HepG2 (cell line): ENCODE data around the gene TBC1D19. TPM values are rescaled to one million over a fixed set of nuclear protein-coding genes. Genes with fewer than 3 reads are reported as not detected.

ENCODE experiments used
- ARID2 ChIP-seq: sonication (generic); formaldehyde crosslinking; IDR thresholded peaks from 2 replicates; pipeline ENCODE4 v1.8.1; 2022; ENCODE audit warnings: mild to moderate bottlenecking, missing genetic modification reagents, borderline replicate concordance
- HES4 ChIP-seq: sonication (generic); formaldehyde crosslinking; IDR thresholded peaks from 2 replicates; pipeline ENCODE4 v1.9.0; 2021; ENCODE audit warnings: mild to moderate bottlenecking, missing genetic modification reagents, borderline replicate concordance
- HIVEP1 ChIP-seq: sonication (generic); formaldehyde crosslinking; IDR thresholded peaks from 2 replicates; pipeline ENCODE4 v1.4.0; 2020; ENCODE audit warnings: mild to moderate bottlenecking, missing genetic modification reagents
- HOXA5 ChIP-seq: sonication (generic); formaldehyde crosslinking; IDR thresholded peaks from 2 replicates; pipeline ENCODE4 v1.4.0; 2020; ENCODE audit warnings: missing genetic modification reagents
- IKZF1 ChIP-seq: fragments of 450-650 bp; IDR thresholded peaks from 2 replicates; pipeline ENCODE4 v1.7.1; 2016
- MED13 ChIP-seq: sonication (generic); formaldehyde crosslinking; IDR thresholded peaks from 2 replicates; pipeline ENCODE4 v1.5.0; 2020; ENCODE audit warnings: missing genetic modification reagents
- MEF2D ChIP-seq: sonication (generic); formaldehyde crosslinking; IDR thresholded peaks from 2 replicates; pipeline ENCODE4 v1.5.1; 2020; ENCODE audit warnings: mild to moderate bottlenecking, missing genetic modification reagents
- NFE2 ChIP-seq: sonication (generic); formaldehyde crosslinking; IDR thresholded peaks from 2 replicates; pipeline ENCODE4 v1.4.0; 2020; ENCODE audit warnings: missing genetic modification reagents
- PAWR ChIP-seq: sonication (generic); formaldehyde crosslinking; IDR thresholded peaks from 2 replicates; pipeline ENCODE4 v1.4.0; 2020; ENCODE audit warnings: missing genetic modification reagents, mild to moderate bottlenecking, borderline replicate concordance
- PRMT3 ChIP-seq: sonication (generic); formaldehyde crosslinking; IDR thresholded peaks from 2 replicates; pipeline ENCODE4 v1.8.1; 2022; ENCODE audit warnings: low read depth, mild to moderate bottlenecking, moderate library complexity, missing genetic modification reagents, borderline replicate concordance
- PRPF4 ChIP-seq: fragments of 200-400 bp; formaldehyde crosslinking; IDR thresholded peaks from 2 replicates; pipeline ENCODE4 v1.6.1; 2016; ENCODE audit warnings: low read length, low read depth; ENCODE audit not compliant: poor library complexity, severe bottlenecking
- SOX5 ChIP-seq: IDR thresholded peaks from 2 replicates; pipeline ENCODE4 v1.6.1; 2016; ENCODE audit warnings: borderline replicate concordance
- ZFP36 ChIP-seq: fragments of 150-350 bp; IDR thresholded peaks from 2 replicates; pipeline ENCODE4 v1.6.1; 2018; ENCODE audit warnings: borderline replicate concordance, low read length, low read depth; ENCODE audit not compliant: partially characterized antibody
- ZNF17 ChIP-seq: sonication (generic); formaldehyde crosslinking; IDR thresholded peaks from 2 replicates; pipeline ENCODE4 v1.5.0; 2020; ENCODE audit warnings: mild to moderate bottlenecking, missing genetic modification reagents
- ZNF558 ChIP-seq: sonication (generic); formaldehyde crosslinking; IDR thresholded peaks from 2 replicates; pipeline ENCODE4 v1.9.0; 2022; ENCODE audit warnings: mild to moderate bottlenecking, missing genetic modification reagents, borderline replicate concordance
- ZNF777 ChIP-seq: sonication (generic); formaldehyde crosslinking; IDR thresholded peaks from 2 replicates; pipeline ENCODE4 v1.4.0; 2020; ENCODE audit warnings: missing genetic modification reagents
- polyA plus RNA-seq, 8 experiments: library from polyadenylated mRNA; depleted of rRNA in 3 of 8; stranded (reverse) in 7 of 8; unstranded in 1 of 8; fragments of >200 nt; fragmentation: Illumina TruSeq in 4 of 8; extraction: Trizol in 4 of 8; gene quantifications; 2 replicates each; pipeline versions ENCODE4 v1.2.1 to v1.2.3, GENCODE V29; 2011 to 2016; ENCODE audit warnings: low read depth in 4 of 8, missing spikeins in 1 of 8, mixed read lengths in 1 of 8; ENCODE audit not compliant: insufficient read depth in 1 of 8
- total RNA-seq, 5 experiments: library from RNA; depleted of rRNA; stranded (reverse); fragments of >200 nt; fragmentation: Illumina TruSeq; extraction: Trizol; gene quantifications; 2 replicates each; pipeline ENCODE4 v1.2.3, GENCODE V29; 2016; ENCODE audit warnings: low read depth in 1 of 5
- TF ChIP-seq, protein P1 (sequence below): sonication (generic); formaldehyde crosslinking; IDR thresholded peaks from 2 replicates; pipeline ENCODE4 v1.5.0; 2020; ENCODE audit warnings: mild to moderate bottlenecking, low read depth, missing genetic modification reagents, borderline replicate concordance
- TF ChIP-seq, protein P2 (sequence below), 2 experiments: sonication (generic) in 1 of 2; formaldehyde crosslinking in 1 of 2; IDR thresholded peaks; 2 replicates each; pipeline versions ENCODE4 v1.5.1 to v1.6.1; 2011 to 2020; ENCODE audit warnings: borderline replicate concordance in 1 of 2, low read depth in 1 of 2, low read length in 1 of 2, mild to moderate bottlenecking in 1 of 2, missing genetic modification reagents in 1 of 2, moderate library complexity in 1 of 2
- TF ChIP-seq, protein P3 (sequence below): sonication (generic); formaldehyde crosslinking; IDR thresholded peaks from 2 replicates; pipeline ENCODE4 v1.4.0; 2020; ENCODE audit warnings: low read depth, mild to moderate bottlenecking, missing genetic modification reagents
- TF ChIP-seq, protein P4 (sequence below): sonication (generic); formaldehyde crosslinking; IDR thresholded peaks from 2 replicates; pipeline ENCODE4 v1.4.0; 2020; ENCODE audit warnings: missing genetic modification reagents
- TF ChIP-seq, protein P5 (sequence below): sonication (generic); formaldehyde crosslinking; IDR thresholded peaks from 2 replicates; pipeline ENCODE4 v1.5.1; 2020; ENCODE audit warnings: mild to moderate bottlenecking, moderate library complexity, missing genetic modification reagents

The TBC1D19 gene
- total and polyA plus RNA-seq, 2 of the 13 experiments (the other 11 are each of a cell fraction or from before 2014, with no cell fraction given) = 1.6 to 3.5 TPM

DNA sequence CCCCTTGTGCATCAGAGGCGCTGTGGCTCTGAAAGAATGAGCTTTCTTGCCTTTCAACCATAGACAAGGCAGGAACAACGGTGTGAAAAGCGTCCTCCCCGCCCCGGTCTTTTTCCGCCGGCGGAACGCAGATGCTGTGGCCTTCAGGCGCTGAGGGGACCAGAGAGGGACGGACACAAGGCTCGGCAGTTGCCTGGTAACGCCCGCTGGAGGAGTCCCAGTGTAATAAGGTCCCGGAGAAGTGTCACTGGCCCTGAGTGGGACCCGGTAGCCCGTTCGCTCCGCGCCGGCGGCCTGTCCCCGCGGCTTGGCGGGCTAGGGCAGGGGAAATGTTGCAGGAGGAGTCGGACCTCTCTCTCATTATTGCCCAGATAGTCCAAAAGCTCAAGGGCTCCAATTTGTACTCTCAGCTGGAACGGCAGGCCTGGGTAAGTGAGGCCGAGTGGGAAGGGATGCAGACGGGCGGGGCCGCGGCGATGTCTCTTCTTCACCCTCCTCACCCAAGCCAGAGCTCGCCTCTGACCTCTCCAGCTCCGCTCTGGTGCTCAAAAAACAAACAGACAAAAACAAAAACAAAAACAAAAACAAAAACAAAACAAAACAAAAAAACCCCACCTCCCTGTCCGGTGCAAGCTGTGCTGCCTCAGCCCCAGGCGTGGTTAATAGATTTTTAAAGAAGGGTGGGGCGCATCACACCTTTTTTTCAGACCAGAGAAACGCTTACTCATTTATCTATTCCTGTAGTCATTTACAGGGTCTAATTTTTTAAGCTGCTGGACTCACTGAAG lies at the start of gene TBC1D19 (continued):
- TF ChIP-seq, protein P1, sequence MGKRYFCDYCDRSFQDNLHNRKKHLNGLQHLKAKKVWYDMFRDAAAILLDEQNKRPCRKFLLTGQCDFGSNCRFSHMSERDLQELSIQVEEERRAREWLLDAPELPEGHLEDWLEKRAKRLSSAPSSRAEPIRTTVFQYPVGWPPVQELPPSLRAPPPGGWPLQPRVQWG (CRISPR knock-in tag) = no peak
- TF ChIP-seq, protein P2, sequence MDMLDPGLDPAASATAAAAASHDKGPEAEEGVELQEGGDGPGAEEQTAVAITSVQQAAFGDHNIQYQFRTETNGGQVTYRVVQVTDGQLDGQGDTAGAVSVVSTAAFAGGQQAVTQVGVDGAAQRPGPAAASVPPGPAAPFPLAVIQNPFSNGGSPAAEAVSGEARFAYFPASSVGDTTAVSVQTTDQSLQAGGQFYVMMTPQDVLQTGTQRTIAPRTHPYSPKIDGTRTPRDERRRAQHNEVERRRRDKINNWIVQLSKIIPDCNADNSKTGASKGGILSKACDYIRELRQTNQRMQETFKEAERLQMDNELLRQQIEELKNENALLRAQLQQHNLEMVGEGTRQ (IDR thresholded peaks at IDR 0.05; ENCODE audit: low read depth, low read length) = no peak
- TF ChIP-seq, protein P2 (CRISPR knock-in tag; IDR thresholded peaks at IDR 0.05; ENCODE audit: borderline replicate concordance) = no peak; the same call in 1 of the 2 replicates
- TF ChIP-seq ZNF558 (CRISPR knock-in tag) (peak; percentile 74), HES4 (no peak), ZFP36 (no peak), NFE2 (no peak), ZNF777 (CRISPR knock-in tag) (peak; percentile 43; the same call in 1 of the 2 replicates), MED13 (CRISPR knock-in tag) (no peak), PRMT3 (CRISPR knock-in tag) (0 out of 2 replicates have a peak, but pooled peaks have one; percentile 48), IKZF1 (no peak), HIVEP1 (CRISPR knock-in tag) (0 out of 2 replicates have a peak, but pooled peaks have one; percentile 64), SOX5 (CRISPR knock-in tag) (peak; percentile 58; the same call in 1 of the 2 replicates), PRPF4 (no peak), PAWR (CRISPR knock-in tag) (no peak), HOXA5 (peak; percentile 49; the same call in 1 of the 2 replicates), ZNF17 (CRISPR knock-in tag) (no peak), MEF2D (0 out of 2 replicates have a peak, but pooled peaks have one; percentile 39), ARID2 (CRISPR knock-in tag) (no peak)
- TF ChIP-seq, protein P3, sequence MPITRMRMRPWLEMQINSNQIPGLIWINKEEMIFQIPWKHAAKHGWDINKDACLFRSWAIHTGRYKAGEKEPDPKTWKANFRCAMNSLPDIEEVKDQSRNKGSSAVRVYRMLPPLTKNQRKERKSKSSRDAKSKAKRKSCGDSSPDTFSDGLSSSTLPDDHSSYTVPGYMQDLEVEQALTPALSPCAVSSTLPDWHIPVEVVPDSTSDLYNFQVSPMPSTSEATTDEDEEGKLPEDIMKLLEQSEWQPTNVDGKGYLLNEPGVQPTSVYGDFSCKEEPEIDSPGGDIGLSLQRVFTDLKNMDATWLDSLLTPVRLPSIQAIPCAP (CRISPR knock-in tag) = no peak
- TF ChIP-seq, protein P4, sequence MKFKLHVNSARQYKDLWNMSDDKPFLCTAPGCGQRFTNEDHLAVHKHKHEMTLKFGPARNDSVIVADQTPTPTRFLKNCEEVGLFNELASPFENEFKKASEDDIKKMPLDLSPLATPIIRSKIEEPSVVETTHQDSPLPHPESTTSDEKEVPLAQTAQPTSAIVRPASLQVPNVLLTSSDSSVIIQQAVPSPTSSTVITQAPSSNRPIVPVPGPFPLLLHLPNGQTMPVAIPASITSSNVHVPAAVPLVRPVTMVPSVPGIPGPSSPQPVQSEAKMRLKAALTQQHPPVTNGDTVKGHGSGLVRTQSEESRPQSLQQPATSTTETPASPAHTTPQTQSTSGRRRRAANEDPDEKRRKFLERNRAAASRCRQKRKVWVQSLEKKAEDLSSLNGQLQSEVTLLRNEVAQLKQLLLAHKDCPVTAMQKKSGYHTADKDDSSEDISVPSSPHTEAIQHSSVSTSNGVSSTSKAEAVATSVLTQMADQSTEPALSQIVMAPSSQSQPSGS = peak; percentile 78
- TF ChIP-seq, protein P5, sequence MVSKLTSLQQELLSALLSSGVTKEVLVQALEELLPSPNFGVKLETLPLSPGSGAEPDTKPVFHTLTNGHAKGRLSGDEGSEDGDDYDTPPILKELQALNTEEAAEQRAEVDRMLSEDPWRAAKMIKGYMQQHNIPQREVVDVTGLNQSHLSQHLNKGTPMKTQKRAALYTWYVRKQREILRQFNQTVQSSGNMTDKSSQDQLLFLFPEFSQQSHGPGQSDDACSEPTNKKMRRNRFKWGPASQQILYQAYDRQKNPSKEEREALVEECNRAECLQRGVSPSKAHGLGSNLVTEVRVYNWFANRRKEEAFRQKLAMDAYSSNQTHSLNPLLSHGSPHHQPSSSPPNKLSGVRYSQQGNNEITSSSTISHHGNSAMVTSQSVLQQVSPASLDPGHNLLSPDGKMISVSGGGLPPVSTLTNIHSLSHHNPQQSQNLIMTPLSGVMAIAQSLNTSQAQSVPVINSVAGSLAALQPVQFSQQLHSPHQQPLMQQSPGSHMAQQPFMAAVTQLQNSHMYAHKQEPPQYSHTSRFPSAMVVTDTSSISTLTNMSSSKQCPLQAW (CRISPR knock-in tag) = peak; percentile 55; the same call in 1 of the 2 replicates
